ENCODE measurements around the gene GLRX3.
"Not testable (repeated sequence)": the region's sequence is repeated elsewhere in the genome, so short reads cannot be mapped to it uniquely, and the experiment has no call there.

GLRX3 gene

DNA sequence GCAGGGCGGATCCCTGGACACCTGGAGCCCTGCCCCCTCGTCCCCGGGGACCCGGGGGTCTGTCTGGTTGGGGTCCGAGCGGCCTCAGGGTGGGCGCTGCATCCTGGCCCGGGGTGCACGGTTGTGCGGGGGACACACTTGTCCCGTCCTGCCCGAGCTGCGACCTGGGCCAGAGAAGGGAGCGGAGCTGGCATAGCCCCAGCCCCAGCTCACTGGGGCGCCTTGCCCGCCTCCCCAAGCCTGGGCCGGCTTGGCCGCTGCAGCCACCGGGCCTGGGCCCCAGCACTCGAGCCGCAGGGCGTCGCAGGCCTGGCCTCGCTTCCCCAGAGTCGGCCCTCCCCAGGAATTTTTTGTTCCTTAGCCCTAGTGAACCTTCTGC lies 54.5 kb downstream of the GLRX3 start:
- no peak for DNase-seq

DNA sequence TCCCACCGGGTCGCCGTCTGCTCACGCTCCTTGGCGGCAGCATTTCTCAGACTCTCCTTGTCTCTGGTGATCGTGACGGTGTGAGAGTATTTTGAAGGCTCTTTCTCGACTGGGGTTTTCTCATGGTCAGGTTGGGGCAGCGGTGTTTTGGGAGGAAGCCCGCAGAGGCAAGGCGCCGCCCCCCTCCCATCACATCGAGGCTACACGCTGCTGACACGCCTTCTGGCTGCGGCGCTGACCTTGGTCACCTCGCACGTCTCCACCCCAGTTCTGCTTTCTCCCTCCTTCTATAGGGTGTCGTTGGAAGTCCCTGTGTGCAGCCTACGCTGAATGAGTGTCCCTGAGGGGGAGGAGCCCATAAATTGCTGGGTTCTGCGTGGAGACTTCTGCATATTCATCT lies 55.2 kb downstream of the GLRX3 start:
- no peak for DNase-seq

DNA sequence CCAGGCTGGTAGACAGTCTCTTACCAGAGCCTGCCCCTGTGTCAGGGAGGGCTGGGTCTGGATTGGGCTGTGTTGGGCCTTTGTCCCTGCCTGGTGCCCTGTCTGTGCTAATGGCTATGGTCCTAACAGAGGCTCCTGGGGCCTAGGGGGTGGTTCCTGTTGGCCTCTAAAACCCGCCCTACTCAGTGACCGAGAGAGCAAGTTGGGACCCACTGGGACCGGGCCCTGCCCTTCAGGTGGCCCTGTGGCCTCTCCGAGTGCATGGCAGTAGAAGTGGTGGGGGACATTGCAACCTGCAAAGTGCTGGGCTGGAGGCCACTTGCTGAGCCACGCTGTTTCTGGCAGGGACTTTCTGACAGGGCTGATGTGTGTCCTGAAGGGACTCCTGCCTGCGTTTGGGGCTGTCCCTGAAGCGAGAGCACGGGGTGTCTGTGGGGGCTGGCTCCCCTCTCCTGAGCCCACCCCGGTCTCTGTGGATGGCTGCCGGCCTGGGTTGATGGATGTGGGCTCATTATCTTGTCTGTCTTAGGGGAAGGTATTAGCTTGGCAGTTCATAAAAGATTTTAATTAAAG lies 56.2 kb downstream of the GLRX3 start:
- no peak for DNase-seq

DNA sequence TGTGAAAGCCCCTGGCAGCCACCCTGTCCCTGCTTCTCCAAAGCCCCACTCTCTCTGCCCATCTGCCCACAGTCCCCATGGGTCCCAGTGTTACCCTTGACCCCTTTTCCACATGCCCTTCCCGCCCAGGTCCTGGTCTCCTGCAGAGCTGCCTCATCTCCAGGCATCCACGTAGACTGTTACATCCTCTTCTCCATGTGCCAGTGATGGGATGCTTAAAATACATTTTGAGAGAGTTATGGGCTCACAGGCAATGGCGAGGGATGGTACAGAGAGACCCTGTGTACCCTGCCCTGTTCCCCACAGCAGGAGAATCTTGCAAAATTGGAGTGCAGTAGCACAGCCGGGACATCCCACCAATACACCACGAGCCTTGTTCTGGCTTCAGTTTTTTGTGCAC lies 56.8 kb downstream of the GLRX3 start:
- DNase-seq, result no peak

DNA sequence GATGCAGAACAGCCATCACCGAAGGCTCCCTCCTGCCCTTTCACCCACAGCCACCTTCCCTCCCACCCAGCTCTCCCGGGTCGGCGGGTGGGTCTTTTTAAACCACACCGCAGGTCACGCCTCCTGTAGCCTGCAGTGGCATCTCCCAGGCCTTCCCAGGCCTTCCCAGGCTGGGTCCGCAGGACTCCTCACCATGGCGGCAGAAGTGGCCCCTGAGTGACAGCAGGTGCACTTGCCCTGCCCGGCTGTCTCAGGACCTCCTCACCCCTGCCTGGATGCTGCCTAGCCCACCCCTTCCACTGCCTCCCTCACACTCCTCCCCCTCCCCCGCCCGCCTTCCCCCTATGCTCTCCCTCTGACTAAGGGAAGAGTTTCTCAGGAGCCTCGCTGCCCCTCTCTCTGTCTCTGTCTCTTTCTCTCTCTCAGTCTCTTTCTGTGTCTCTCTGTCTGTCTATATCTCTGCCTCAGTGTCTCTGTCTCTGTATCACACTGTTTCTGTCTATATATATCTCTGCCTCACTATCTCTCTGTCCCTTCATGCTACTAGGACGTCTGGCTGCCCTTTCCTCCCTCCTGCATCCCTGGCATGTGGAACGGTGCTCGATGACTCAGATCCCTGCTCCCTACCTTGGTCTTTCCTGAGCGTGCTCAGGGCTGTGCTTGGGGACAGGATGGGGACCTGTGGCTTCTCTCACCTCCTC lies 57.5 kb downstream of the GLRX3 start:
- no peak for DNase-seq

DNA sequence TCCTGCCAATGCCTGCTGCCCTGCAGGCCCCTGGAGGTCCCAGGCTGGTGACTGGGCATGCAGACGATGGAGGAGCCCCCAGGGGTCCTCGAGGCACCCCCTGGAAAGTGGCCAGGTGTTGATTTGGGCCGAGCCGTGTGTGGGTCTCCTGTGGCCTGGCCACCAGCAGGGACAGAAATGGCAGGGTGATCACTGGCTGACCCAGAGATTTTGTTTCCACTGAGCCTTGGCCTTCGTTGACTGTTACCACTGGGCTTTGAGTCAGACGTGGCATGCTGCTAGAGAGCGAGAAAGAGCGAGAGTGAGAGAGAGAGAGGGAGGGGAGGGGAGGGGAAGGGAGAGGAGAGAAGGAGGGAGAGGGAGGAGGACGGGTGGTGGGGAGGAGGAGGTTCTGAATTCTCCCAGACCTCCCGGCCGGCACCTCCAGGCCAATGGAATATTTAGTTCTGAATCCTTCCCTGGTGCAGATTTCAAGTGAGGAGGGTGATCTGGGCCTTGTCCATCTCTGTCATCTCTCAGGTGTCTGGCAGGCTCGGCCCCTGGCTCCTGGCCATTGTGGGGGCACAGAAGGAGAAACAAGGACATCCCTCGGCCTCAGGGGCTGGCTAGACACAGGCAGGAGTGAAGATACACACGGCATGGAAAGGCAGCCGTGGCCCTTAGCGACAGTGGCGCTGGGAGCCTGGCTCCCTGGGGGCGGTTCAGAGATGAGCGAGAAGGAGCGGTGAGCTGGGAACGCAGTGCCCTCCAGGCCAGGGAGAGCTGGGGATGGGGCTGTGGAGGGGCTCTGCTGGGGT lies 58.2 kb downstream of the GLRX3 start:
- no peak for DNase-seq

DNA sequence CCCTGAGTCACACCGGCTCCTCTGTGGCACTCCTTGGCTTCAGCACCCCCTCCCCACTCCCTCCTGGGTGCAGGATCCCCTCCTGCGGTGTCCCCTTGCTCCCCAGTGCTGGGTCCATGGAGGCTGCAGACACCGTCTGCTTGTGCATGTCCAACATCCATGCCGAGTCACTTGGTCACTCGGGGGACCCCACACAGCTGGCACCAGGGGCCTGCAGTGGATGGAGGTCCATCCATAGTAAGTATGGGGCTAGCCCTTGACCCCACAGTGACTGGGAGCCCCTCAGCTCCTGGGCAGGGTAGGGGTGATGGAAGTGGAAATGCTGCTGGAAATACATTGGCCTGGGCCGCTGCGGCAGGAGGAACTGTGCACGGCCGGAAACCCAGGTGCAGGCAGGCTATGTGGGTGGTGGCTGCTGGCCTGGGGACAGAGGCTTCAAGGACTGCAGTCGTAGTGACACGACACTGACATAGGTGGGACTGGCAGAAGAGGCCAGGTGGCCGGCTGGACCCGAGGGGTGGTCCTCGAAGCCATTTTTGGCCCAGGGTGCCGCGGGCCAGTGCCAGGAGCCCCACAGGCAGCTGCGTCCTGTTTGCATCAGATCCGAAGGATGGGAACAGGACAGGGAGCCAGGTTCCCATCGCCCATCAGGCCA lies 58.9 kb downstream of the GLRX3 start:
- no peak for DNase-seq

DNA sequence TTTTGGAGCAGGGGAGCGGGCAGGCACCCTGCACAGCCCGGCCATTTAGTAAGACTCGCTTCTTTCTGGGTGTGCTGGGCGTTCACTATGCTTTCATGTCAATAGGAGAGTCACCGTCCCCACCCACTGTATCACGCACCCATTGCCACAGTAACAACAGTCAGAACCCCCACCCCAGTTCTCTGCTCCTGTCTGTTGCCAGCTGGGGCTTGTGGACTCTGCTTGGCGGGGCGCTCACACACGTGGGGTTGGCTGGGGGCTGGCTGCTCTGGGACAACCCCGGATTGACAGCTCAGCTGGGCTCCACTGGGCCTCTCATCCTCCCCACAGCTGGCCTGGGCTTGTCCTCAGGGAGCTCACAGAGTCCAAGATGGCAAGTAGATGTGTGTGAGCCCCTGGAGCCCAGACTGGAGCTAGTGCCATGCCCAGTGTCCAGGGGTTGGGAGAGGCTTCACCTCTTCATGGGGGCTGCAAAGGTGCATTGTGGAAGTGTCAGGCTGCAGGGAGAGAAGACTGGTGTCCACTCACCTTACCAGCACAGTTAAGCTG lies 59.6 kb downstream of the GLRX3 start:
- DNase-seq, result no peak

DNA sequence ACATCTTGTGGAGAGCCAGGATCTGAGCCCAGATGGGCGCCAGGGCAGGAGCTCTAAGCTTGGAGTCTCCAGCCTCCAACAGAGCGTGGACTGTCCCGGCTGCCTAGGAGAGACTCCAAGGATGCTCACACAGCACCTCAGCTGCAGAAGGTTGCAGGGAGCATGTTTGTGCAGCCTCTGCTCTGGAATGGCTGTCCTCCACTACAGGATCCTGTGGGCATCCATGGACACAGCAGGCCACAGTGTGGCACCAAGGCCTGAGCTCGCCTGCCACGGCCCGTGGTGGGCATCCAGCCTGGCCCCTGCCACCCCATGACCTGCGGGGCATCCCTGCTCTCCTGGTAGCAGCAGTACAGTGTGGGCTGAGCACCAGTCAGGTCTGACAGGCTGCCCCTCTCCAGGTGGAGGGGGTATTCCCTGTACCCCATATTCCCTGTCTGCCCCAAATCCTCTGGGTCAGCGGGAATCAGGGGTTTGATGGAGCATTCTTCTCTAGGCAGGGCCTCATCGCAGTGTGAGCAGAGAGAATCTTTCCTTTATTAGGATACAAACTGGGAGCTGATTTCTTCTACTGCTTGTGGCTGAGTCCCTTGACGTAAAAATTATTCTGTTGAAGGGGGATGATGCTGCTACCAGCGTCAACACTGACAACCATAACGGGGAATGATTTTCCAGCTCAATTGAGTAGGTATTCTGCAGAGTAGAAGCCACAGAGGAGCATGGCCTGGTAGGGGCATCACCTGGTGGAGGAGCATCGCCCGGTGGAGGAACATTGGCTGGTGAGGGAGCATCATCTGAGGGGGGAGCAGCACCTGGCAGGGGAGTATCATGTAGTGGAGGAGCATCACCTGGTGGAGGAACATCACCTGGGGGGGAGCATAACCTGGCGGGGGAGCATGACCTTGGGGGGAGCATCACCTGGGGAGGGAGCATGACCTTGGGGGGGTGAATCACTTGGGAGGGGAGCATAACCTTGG lies 60.6 kb downstream of the GLRX3 start:
- no peak for DNase-seq

DNA sequence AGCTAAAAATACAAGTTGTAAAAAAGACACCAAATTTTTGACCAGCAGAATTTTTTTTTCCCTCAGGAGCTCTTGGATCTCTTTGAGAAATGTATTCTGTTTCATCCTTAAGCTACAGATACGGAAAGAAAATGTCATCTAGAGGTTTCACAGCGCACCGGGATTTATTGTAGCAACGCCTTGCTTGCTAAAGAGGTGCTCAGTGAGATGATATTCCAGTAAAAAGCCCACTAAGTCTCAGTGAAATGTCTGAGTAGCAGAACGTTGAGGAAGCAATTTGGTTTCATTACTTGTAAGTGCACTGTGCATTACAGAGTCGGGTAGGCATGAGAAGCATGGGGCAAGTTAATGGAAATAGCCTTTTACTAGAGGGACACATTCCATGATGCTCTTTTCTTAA lies 62.5 kb downstream of the GLRX3 start:
- DNase-seq, result no peak

DNA sequence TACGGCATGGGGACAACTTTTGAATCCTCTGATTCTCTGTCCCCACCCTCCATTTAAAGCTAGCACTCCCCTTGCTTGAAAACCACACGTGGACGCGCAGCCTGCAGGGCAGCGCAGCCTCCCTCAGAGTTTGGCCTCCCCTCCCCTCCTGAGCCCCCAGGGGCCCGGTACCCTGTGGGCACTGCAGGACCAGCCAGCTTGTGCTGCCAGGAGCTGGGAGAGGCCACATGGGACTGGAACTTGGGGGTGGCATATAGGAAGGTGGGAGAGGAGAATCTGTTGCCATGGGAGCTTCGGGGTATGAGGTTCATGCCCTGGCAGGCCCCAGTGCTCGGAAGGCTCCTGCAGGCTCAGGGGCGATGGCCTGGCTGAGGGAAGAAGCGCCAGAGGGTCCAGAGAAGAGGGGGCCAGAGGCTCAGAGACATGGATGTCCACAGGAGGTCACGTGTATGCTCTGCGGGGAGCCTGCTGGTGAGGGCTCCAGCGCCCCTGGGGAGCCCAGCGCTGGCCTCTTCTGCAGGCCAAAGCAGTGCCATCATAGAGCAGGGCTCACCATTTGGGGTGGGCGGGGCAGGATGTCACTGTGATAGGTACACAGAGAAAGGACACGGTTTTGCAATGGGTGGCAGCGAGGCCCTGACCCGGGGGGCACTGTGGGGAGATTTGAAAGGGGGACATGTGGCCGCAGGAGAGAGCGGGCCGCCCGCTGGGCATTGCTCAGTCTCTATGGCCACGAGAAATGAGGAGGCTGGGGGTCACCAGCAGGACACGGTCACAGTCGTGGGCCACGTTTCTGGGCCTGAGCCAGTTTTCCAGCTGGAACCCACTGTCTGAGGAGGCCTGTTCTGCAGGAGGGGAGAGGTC lies 64.2 kb downstream of the GLRX3 start:
- no peak for DNase-seq

DNA sequence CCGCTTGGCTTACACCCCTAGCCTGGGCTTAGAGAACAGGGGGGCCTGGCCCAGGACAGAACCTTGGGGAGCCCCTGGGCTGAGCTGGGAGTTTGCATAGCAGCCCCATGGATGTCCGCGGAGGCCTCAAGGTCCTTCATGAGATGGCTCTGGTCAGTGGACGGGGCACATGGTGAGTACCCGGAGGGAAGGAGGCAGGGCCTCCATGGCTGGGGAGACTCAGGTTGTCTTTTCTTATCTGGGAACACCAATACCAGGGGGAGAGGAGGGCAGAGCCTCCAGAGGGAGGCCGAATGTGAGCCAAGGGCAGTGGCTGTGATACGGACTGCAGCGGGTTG lies 64.8 kb downstream of the GLRX3 start:
- no peak for DNase-seq

DNA sequence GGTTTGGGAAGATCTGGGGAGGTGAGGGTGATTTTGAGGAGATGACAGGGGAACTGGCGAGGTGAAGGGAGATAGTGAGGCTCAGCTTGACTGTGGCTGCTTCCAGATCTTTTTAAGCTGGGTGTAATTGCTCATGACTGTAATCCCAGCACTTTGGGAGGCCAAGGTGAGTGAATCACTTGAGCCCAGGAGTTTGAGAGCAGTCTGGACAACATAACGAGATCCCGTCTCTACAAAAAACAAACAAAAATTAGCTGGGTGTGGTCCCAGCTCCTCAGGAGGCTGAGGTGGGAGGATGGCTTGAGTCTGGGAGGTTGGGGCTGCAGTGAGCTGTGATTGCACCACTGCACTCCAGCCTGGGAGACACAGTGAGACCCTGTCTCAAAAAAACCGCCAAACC lies 66.0 kb downstream of the GLRX3 start:
- DNase-seq, result not testable (repeated sequence)

DNA sequence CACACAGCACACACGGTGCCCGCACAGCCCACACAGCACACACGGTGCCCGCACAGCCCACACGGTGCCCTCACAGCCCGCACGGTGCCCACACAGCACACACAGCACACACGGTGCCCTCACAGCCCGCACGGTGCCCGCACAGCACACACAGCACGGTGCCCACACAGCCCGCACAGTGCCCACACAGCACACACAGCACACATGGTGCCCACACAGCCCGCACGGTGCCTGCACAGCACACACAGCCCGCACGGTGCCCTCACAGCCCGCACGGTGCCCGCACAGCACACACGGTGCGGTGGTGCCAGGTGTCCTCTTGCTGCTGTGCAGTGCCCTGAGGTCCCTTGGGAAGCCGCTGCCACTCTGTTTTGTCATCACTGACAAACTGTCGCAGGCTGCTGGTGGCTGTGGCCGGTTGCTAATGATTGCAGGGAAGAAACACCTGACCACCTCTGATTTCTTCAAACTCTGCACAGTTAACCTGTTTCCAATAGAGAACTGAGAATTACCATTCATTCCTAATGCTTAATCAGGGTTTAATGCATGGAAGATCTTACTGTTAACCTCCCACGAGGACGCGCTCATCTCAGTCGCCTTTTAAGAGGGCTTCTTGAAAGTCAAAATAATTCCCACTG lies 66.9 kb downstream of the GLRX3 start:
- DNase-seq, result no peak

DNA sequence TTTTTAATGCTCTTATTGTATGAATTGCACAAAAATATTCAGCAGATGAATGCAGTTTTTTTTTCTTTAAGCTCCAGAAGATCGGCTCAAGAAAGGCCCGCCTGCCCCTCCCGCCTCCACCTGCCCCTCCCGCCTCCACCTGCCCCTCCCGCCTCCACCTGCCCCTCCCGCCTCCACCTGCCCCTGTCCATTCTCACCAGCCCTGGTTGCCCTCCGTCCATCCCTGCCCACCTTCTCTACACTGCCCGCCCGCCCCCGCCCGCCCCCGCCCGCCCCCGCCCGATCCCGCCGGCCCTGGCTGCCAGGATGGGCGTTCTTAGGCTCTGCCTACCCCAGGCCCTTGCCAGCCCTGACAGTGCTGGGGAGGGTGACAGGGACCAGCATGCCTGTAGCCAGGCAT lies 67.4 kb downstream of the GLRX3 start:
- DNase-seq, result no peak

DNA sequence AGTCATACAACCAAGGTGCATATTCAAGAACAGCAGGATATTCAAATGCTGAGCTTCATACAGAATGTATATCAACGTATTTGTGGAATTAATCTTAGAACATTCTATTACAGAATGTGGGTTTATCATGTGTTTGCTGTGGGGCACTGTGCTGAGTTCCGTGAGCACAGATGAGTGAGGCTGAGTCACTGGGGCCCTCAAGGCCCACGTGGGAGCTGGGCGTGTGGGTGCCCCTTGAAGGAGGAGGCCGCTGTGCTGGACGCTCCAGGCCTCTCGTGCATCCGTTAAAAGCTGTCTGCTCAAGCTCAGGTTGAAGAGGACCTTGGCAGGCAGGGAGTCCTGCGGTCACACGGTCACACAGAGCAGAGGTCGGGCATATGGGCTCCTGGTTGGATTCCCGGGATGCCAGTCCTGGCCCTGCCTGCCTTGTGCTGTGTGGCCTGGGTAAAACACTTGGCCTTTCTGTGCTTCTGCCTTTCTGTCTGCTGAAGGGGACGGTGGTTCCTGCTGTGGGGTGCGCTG lies 70.1 kb downstream of the GLRX3 start:
- DNase-seq, result no peak

DNA sequence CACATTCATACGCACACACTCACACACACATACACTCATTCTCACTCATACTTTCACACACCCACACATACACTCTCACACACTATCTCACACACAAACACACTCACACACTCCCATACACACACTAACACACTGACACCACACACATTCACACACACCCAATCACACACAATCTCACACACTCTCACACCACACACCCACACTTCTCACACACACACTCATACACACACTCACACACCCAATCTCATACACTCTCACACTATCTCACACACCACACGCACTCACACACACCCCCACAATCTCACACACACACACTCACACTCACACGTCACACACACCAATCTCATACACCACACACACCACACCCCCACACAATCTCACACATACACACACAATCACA lies 71.0 kb downstream of the GLRX3 start:
- DNase-seq, result no peak

DNA sequence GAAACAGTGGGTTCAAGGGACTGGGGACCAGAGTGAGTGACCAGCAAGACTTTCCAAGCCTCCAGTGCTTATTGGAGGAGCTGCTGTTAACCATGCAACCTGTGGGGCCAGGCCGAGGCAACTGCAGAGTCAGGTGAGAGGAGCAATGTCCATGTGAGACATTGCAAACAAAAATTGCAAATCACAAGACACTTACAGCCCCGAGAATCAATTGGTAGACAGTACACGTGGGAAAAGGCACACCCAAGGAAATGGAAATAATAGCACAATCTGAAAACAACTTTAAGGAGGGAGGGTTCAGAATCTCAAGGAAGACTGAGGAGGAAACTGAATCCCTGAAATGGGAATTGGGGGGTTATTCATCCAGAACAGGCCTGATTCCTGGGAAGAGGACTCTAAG lies 72.6 kb downstream of the GLRX3 start:
- no peak for DNase-seq

DNA sequence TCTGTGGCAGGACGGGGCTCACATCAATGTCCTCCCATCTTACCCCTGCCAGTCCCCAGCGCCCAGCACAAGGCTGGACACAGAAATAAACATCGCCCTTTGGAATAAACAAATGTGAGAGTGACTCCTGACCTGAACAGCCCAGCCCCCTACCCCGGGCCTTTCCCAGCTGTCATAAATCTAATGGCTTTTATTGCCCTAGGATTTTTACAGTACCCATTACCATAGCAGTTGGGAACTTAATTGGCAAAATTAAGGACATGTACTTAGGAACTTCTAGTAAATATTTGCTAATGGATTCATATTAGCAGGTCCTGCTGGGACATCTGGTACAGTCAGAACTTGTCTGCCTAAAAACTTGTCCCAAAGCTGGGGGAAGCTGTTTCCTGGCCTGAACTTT lies 76.6 kb downstream of the GLRX3 start:
- DNase-seq, result no peak

DNA sequence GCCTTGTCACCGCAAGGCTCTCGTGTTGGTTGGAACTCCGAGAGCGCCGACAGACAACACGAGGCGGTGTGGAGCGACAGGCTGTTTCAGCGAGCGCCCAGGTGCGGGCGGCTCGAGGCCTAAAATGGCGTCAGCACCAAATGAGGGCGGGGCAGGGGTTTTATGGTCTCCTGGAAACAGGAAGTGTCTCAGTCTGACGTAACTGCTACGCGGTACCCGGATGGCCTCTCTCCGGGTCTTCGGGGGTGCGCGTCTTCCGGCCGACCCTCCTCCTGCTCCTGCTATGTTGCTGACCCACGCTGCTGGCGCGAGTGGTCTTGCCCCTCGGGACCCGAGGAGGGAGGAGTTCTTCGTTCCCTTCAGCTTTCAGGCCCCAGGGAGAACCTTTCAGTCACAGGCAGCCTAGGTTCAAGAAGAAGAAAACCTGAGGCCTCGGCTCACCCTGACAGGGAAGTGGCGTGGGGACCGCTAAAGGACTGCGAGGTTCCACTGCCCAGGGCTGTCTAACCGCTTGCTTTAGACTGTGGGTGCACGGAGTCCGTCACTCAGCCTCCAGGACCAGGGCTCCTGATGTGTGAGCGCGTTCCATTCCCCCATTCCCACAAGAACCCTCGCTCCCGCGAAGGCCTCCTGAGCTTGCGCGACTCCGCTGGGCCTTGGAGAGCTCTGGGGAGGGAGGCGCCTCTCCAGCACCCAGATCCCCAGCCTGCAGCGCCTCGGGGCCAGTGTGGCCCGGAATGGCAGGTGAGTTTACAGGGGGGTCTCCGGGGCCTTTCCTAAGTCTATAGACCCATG lies 77.3 kb downstream of the GLRX3 start:
- no peak for DNase-seq
